Measurements from ENCODE around the gene KLHDC8B. TPM values are rescaled to one million over a fixed set of nuclear protein-coding genes. Genes with fewer than 3 reads are reported as not detected.

KLHDC8B gene
- polyA plus RNA-seq, 10 donors = 64.9 to 114 (median 89.6) TPM

DNA sequence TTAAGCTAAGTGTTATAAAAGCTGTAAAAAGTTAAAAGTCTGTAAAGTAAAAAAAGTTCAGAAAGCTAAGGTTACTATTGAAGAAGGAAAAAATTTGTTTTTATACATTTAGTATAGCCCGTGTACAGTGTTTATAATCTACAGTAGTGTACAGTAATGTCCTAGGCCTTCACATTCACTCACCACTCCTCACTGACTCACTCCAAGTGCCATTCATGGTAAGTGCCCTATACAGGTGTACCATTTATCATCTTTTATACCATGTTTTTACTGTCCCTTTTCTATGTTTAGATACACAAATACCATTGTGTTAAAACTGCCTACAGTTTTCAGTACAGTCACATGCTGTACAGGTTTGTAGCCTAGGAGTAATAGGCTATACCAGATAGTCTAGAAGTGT lies 14.1 kb upstream of the KLHDC8B start:
- no peak for DNase-seq

DNA sequence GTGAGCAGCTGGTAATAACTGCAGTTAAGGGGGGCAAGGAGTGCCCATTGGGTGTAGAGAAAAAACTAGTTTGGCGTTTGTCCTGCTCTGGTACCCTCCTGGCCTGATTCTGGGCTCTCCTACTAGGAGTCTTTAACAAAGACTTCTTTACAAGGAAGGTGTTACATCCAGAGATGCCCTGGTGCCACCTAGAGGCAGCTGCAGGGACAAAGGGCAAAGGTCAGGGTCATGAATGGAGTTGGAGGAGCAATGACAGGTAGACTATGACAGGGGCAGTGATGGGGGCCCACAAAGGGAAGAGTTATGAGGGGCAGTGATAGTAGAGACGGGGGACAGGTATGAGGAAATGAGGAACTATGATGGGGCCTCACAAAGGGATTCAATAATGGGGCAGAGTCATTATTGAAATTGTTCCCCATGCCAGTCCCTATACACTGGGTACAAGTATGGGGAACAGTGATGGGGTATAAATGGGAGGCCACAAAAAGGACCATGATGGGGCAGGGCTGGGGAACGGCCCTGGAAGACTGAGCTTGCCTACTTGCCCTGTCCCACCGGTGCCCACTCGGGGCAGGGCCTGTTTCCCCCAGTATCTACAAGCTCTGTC lies 13.2 kb upstream of the KLHDC8B start:
- no peak for DNase-seq

DNA sequence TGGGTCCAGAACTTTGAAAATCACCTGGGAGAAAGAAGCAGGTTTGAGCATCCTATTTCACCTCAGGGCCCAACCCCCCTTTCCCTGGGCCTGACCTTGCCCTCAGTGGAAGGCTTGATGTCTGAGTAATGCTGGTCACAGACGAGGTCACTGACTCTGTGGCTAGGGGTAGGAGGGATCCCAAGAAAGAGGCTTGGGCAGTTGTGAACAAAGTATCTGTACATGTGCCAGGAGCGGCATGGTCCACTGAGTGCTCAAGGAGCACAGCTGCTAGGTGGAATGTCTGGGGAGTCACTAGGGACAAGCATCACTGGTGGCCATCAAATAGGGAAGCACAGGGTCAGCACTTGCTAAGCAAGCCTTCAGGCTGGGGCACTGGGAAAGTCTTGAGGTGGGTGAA lies 12.6 kb upstream of the KLHDC8B start:
- no peak for DNase-seq

DNA sequence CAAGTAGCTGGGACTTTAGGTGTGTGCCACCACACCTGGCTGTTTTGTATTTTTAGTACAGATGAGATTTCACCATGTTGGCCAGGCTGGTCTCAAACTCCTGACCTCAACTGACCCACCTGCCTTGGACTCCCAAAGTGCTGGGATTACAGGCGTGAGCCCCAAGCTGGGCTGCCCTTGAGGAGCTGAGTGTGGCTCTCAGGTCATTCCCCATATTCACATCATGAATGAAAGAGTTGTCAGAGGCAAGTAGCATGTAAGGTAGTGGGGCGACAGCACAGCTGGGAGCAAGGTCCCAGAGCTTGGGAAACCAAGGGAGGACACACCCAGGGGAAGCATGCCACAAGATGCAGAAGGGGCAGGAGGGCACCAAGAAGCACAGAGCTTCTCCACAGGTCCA lies 10.2 kb upstream of the KLHDC8B start:
- DNase-seq = no peak

DNA sequence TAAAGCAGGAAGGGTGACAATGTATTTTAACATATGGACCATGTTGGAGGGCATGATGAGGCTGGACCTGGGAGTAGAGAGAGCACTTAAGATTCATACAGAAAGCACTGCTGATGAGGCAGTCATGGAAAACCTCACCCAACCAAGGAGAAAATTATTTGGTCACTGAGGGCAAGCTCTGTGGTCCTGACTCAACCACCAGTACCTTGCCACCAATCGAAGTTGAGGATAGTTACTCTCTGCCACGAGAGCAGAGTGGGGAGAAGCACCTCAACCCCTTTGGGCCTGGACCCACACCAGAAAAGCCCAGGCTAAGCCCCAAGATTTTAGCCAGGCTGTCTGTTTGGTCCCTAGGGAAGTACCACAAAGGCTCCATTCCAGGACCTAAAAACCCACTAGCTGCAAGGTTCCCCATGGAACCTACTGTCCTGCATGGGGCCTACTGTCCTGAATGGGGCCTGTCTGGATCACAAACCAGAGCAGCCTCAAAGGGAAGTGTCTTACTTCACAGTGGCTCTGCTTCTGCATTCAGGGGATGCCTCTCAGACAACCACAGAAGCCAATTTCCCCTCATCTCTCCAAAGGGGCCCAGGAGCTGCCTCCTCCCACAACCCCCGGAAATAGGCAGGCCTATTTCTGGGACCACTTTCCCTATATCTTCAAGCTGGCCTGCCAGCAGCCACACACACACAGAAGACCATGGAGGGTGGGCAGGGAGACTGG lies 9.4 kb upstream of the KLHDC8B start:
- DNase-seq = no peak

DNA sequence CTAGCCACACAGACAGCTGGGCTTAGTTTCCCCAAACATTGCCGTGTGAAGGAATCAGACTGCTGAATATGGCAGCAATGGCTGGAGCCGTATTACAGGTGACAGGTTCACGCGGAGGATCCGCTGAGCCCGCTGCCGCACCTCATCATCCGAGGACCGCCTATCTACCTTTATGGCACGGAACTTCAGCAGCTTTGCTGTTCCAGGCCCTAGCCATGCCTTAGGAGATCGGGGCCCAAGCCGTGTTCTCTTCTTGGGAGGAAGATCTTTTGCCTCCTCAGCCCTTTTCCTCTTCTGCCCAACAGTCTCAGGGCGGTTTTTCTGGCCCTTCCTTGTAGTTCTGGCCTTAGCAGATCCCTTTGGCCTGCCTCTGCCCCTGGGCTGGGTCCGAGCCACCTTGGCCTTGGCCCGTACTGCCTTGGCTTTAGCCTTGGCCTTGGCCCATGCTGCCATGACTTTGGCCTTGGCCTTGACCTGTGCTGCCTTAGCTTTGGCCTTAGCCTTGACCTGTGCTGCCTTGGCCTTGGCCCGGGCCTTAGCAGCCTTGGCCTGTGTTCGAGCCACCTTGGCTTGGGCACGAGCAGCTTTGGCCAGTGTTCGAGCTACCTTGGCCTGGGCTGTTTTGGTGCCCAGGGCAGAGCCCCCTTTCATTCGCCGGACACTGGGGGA lies 8.5 kb upstream of the KLHDC8B start:
- no peak for DNase-seq

DNA sequence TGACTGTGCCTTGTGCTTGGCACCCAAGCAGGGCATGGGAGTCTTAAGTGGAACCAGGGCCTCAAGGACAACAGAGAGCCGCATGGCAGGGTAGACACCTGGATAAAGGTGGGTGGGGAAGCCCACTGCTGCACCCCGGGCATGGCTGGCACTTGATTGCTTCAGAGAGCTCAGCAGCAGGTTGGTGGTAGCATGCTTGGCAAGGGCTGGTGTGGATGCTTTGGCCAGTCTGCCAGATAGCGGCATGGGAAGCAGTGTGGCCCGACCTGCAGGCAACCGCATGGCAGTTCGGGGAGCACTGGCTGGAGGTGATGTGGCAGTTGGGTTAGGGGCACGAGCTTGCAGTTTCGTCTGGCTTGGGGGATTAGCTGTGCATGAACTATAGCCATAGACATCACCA lies 7.8 kb upstream of the KLHDC8B start:
- DNase-seq = no peak

DNA sequence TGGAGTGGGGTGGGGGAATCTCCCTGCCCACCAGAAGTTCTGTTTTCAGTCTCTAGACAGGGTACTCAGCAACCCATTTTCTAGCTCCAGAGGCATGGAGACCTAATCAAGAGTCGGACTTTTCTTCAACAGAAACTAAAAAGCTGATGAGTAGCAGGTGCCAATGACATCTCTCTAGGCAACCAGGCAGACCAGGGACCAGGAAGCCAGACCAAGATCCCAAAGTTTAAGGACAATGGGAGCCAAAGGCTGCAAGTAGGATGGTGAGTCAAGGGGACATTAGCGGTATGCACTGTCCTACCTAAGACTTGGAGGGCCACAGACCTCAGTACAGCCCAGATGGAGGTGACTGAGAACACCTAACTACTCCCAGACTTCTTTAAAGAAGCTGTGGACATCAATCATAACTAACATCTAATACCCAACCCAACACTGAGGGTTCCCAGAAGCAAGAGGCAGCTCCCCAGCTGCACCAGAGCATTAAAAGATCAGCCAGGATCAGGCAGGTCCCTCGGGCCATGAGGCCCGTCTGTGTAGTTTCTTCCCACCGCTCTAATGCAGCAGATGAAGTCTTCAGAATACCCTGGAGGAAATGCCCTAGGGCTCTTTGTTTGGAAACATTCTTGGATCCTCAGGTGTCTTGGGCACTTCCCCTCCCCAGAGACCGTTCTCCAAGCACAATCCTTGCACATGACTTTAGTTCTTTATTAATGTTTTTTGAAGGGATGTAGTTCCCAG lies 6.2 kb upstream of the KLHDC8B start:
- peak in 1 of 3 donors; percentile 22 for DNase-seq

DNA sequence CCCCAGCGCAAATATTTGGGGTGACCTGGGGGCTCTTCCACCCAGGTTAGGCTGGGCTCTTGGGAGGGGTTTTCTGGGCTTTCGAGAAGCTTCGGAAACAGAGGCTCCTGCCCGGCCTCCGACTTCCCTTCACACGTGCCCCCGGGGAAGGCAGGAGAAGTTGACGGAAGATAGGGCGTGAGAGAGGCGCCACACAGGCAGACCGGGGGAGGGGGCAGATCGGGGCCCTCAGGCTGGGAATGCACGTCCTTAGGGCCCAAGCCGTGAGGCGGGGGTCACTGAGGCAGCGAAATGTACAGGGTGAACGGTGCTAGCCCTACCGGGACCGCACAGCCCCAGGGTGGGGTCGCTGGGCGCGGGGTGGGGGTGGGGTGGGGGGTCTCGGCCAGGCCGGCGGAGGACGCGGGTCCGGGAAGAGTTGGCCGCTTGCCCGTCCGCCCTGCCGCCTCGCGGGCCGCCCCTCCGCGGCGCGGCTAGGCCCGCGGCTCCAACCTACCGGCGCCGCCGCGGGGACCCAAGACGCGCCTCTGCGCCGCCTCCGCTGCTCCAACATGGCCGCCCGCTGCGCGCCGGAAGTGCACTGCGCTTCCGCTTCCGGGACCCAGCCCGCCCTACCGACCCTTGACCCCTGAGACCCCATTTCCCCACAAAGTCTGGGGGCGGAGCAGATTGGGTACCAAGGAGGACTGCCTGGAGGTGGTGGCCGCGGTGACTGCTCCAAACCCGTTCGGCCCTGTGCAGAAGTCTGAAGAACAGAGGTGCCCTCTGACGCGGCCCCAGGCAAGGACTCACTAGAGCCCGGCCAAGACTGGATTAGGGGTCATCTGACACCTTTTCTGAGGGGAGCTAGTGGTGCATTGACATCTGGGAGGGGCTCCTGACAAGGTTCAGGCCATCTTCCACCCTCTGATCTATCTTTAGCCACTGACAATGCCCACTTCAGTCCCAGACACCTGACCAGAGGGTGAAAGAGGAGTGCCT lies 5.3 kb upstream of the KLHDC8B start, which contains the start of gene CCDC71:
Gene CCDC71, minus strand, starts transcription at position 561 of the 981 bp plus-strand sequence. CDS start 2,123 bp downstream, outside the sequence.
- peak; percentile 60 to 90 (median 82) for DNase-seq

DNA sequence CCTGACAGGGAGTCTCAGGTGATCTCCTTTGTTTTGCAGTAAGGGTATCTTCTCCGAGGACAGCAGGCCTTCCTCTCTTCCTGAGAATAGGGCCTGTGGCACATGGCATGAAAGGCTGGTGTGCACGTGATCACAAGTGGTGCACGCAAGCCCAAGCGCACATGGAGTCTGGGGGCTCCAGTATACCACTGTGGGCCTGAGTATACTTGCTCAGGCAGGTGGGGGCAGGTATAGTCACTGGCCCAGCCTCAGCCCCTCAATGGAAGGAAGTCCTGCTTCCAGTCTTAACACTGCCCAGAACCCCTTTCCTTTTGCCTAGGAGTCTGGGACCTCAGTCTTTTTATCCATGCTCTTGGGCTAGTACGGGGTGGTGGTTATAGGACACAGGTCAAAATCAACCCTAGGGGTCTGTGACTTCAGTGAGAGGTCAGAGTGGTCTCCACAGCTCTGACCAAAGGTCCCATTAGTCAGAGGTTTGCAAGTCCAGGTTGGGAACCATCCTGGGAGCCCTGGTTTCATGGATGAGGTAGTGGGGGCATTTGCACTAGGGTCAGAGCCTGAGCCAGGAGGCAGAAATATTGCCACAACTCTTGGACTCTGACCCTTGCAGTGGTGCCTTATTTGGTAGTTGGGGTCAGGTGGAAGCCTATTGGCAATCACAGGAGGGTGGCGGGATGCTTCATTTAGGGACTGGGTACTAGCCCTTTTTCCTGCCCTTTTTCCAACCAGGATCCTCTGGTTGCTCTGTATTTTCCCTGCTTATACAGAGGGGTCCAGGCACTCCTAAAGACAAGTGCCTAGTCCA lies 4.4 kb upstream of the KLHDC8B start:
- no peak for DNase-seq

DNA sequence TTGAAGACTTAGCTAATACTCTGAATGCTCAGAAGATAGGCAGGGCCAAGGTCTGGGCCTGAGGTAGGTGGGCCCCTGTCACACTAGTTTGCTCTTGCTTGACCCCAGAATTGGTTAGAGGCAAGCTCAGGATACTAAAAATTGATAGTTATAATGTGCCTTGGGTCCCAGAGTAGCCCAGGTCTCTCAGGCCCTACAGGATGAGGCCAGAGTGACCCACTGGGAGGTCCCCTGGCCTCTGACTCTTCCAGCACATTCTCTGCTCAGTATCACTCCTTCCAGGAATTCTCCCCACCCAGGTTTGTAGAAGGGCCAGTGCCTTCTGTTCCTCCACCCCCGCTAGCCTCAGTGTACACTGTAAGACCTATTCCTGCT lies 667 bp upstream of the KLHDC8B start:
- no peak for DNase-seq

DNA sequence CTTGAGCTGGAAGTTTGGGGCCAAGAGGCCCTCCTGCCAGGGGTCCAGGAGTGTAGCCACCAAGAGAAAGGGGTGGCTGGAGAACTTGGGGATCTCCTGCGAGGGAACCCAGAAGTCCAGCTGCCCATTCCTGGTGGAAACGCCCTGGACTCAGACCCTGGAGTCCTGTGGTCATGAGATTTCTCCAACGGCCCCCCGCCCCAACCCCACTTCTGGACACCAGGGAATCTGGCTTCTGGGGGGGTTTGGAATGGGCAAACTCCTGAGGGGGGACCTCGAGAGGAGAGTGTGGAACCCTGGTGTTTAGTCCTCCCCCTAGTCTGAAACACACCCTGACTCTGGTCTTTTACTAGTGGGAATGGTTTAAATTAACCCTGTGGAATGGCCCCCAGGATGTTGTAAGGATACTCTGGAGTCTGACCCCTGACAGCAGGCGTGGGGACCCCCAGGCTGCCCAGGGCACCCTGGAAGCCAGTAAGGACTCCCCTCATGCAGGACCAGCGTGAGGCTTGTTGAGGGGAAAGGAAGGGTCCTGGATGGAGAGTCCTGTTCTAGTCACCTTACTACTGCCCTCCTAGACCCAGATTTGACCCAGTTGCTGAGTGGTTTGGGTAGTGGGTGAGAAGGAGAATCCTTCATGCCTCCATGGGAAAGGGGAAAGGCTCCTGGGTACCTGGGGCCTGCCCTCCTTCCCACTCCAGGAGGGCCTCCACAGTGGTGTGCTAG lies 540 bp downstream of the KLHDC8B start:
- DNase-seq = peak in 1 of 3 donors; percentile 26

DNA sequence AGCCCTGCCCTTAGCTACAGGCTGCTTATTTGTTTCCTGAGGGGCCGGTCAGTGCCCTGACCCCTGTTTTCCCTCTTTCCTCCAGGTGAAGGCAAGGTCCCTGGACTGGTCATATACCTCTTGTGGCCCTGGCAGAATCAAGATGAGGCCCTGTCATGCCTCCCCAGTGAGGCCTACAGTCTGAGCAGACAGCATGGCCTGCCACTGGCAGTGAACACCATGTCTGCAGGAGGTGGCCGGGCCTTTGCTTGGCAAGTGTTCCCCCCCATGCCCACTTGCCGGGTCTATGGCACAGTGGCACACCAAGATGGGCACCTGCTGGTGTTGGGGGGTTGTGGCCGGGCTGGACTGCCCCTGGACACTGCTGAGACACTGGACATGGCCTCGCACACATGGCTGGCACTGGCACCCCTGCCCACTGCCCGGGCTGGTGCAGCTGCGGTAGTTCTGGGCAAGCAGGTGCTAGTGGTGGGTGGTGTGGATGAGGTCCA lies 1.2 kb downstream of the KLHDC8B start:
- DNase-seq = peak in 1 of 3 donors; percentile 26

DNA sequence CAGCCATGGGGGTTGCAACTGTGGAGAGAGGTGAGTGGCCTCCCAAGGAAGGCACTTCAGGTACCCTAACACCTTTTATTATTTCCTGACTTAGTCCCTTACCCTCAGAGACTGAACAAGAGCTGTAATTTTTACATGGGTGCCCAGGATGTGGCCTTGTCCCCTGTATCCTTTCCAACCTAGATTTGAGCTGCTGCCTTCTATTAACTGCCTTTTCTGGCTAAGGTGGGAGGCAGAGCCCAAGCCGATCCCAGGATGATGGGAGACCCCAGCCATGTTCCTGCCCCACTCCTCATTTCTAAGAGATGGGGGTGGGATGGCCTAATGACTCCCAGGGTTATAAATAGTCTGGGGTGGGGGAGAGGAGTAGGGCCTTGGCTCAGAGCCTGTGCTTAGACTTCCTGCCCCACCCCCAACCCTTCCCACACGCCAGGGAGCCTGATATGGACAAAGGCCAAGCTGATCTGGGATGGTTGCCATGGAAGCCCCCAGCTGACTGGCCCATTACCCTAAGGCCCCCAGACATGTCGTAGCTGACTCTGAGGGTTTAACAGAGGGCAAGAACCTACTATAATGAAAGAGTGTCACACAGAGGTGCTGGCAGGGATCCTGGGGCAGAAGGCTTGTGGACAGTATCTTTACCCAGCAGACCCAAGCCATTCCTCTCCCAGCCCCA lies 1.9 kb downstream of the KLHDC8B start:
- DNase-seq = peak; percentile 60 to 77 (median 60)

DNA sequence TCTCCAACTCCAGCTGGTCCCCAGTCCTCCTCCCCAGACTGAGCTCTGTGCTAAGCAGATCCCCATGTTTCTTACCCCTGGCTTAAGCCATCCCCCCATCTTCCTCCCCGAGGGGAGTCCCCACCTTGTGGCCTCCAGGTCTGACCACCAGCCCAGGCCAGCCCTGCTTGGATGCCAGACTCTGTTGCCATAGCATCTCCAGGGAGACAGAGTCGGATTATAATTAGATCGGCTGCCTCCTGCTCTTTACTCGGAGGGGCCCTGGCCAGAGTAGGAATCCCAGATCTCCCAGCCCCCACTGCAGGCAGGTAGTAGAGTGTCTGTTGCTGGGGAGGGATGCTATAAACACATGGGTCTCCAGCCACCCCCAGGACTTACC lies 2.4 kb downstream of the KLHDC8B start:
- peak in 2 of 3 donors; percentile 31 to 44 for DNase-seq

DNA sequence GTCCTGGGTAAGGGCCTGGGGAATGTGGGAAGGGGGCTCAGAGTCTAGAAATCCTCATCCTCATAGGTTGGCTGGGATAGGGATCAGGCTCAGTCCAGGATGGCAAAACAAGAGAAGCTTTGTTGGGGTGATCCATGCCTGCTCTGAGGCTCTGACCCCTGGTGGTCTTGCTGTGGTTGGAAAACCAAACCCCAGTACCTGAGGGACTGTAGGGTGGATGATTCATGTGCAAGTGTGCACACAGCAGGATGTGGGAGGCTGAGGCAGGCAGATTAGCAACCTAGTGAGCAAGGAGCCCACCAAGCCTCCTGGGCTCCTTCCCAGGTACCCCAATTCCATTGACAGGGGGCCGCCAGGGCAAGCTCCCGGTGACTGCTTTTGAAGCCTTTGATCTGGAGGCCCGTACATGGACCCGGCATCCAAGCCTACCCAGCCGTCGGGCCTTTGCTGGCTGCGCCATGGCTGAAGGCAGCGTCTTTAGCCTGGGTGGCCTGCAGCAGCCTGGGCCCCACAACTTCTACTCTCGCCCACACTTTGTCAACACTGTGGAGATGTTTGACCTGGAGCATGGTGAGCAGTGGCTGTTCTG lies 3.1 kb downstream of the KLHDC8B start:
- DNase-seq = no peak

DNA sequence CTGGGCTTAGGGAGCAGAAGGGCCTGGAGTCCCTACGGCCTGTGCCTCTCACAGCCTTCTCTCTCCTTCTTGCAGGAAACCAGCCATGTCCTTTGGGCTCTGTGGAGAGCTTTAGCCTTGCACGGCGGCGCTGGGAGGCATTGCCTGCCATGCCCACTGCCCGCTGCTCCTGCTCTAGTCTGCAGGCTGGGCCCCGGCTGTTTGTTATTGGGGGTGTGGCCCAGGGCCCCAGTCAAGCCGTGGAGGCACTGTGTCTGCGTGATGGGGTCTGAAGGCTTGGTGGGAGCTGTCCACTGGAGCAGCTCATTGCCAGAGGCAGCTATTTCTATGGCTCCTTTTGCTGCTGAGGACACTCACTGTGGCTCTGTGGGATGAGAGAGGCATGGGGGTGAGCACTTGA lies 4.1 kb downstream of the KLHDC8B start:
- no peak for DNase-seq

DNA sequence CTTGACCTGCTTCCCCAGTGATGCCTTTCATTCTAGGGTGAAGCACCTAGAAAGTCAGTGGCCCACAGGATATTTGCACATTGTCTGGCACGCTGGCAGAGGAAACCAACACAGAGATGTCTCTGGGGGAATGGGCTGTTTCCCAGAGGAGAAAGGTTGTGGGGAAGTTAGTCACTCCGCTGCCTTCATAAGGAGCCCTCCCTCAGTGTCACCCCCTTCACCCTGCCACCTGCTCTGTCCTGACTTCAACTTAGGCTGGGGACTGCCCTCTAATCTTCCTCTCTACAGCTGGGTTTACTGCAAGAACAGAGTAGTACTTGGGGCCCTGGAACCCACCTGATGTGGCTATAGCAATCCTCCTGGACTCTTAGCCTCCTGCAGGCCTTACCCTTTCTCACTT lies 5.7 kb downstream of the KLHDC8B start:
- DNase-seq = no peak
